Effector memory CD4-positive, alpha-beta T cell (primary cell): Measurements from ENCODE around the gene RHO.

Experiments
- DNase-seq, 3 donors: peaks; one replicate each; pipeline ENCODE4 v3.0.0-alpha.2; 2020
- H3K27ac ChIP-seq: 2 replicates; pipeline ENCODE4 v1.7.0; 2013; ENCODE audit warnings: mild to moderate bottlenecking, low read length, moderate library complexity; ENCODE audit not compliant: insufficient read depth, poor library complexity, severe bottlenecking
- H3K27me3 ChIP-seq: replicated peaks from 2 replicates; pipeline ENCODE4 v1.7.0; 2013; ENCODE audit warnings: mild to moderate bottlenecking, low read length; ENCODE audit not compliant: insufficient read depth, control insufficient read depth, poor library complexity, severe bottlenecking
- H3K36me3 ChIP-seq: 2 replicates; pipeline ENCODE4 v1.7.0; 2013; ENCODE audit warnings: mild to moderate bottlenecking, low read length, moderate library complexity; ENCODE audit not compliant: control insufficient read depth, insufficient read depth
- H3K4me1 ChIP-seq: 2 replicates; pipeline ENCODE4 v1.7.0; 2013; ENCODE audit warnings: low read length, mild to moderate bottlenecking; ENCODE audit not compliant: control insufficient read depth, insufficient read depth, poor library complexity, severe bottlenecking
- H3K4me3 ChIP-seq: 2 replicates; pipeline ENCODE4 v1.7.0; 2013; ENCODE audit warnings: low read length, low read depth, mild to moderate bottlenecking; ENCODE audit not compliant: insufficient read depth, poor library complexity, severe bottlenecking
- H3K9me3 ChIP-seq: 2 replicates; pipeline ENCODE4 v1.7.0; 2013; ENCODE audit warnings: mild to moderate bottlenecking, low read length, moderate library complexity; ENCODE audit not compliant: control insufficient read depth

RHO gene

GRCh38 chr3:129558081-129558771 lies 29.8 kb downstream of the RHO start:
- no peak overlapping the region for H3K27ac ChIP-seq
- no peaks in the 10 kb centered on the region for H3K36me3 ChIP-seq
- DNase-seq = no peak
- no peaks in the 10 kb centered on the region for H3K27me3 ChIP-seq
- no peaks in the 10 kb centered on the region for H3K4me1 ChIP-seq
- H3K9me3 ChIP-seq = no peaks in the 10 kb centered on the region
- no peak overlapping the region for H3K4me3 ChIP-seq

GRCh38 chr3:129558772-129559564 lies 30.5 kb downstream of the RHO start:
- Histone ChIP-seq H3K27me3 (no peaks in the 10 kb centered on the region), H3K4me3 (no peak overlapping the region), H3K36me3 (no peaks in the 10 kb centered on the region), H3K27ac (no peak overlapping the region), H3K4me1 (no peaks in the 10 kb centered on the region), H3K9me3 (no peaks in the 10 kb centered on the region)
- no peak for DNase-seq

- Histone ChIP-seq H3K4me3 (no peak overlapping the region), H3K36me3 (no peaks in the 10 kb centered on the region), H3K27me3 (no peaks in the 10 kb centered on the region), H3K9me3 (no peaks in the 10 kb centered on the region), H3K27ac (no peak overlapping the region), H3K4me1 (no peaks in the 10 kb centered on the region)
- DNase-seq = no peak
These were observed 31.2 kb downstream of the RHO start for GRCh38 chr3:129559565-129560079.

GRCh38 chr3:129560269-129560787 lies 31.9 kb downstream of the RHO start:
- Histone ChIP-seq H3K36me3 (no peaks in the 10 kb centered on the region), H3K27me3 (no peaks in the 10 kb centered on the region), H3K27ac (no peak overlapping the region), H3K9me3 (no peaks in the 10 kb centered on the region), H3K4me1 (no peaks in the 10 kb centered on the region), H3K4me3 (no peak overlapping the region)
- DNase-seq = no peak

- Histone ChIP-seq H3K27me3 (no peaks in the 10 kb centered on the region), H3K9me3 (no peaks in the 10 kb centered on the region), H3K4me1 (no peaks in the 10 kb centered on the region), H3K27ac (no peak overlapping the region), H3K4me3 (no peak overlapping the region), H3K36me3 (no peaks in the 10 kb centered on the region)
- DNase-seq = no peak
These were observed 32.6 kb downstream of the RHO start for GRCh38 chr3:129560911-129561594.

- Histone ChIP-seq H3K27ac (no peak overlapping the region), H3K4me1 (no peaks in the 10 kb centered on the region), H3K4me3 (no peak overlapping the region), H3K36me3 (no peaks in the 10 kb centered on the region), H3K27me3 (no peaks in the 10 kb centered on the region), H3K9me3 (no peaks in the 10 kb centered on the region)
- no peak for DNase-seq
These were observed 33.3 kb downstream of the RHO start for GRCh38 chr3:129561619-129562248.

GRCh38 chr3:129562803-129563202 lies 34.4 kb downstream of the RHO start:
- Histone ChIP-seq H3K4me3 (no peak overlapping the region), H3K27me3 (no peaks in the 10 kb centered on the region), H3K27ac (no peak overlapping the region), H3K36me3 (no peaks in the 10 kb centered on the region), H3K9me3 (no peaks in the 10 kb centered on the region), H3K4me1 (no peaks in the 10 kb centered on the region)
- no peak for DNase-seq

GRCh38 chr3:129563332-129563731 lies 34.9 kb downstream of the RHO start:
- Histone ChIP-seq H3K9me3 (no peaks in the 10 kb centered on the region), H3K4me3 (no peak overlapping the region), H3K27ac (no peak overlapping the region), H3K36me3 (no peaks in the 10 kb centered on the region), H3K4me1 (no peaks in the 10 kb centered on the region), H3K27me3 (no peaks in the 10 kb centered on the region)
- no peak for DNase-seq

- Histone ChIP-seq H3K4me1 (no peaks in the 10 kb centered on the region), H3K36me3 (no peaks in the 10 kb centered on the region), H3K9me3 (no peaks in the 10 kb centered on the region), H3K4me3 (no peak overlapping the region), H3K27me3 (no peaks in the 10 kb centered on the region), H3K27ac (no peak overlapping the region)
- DNase-seq = no peak
These were observed 35.6 kb downstream of the RHO start for GRCh38 chr3:129563850-129564535.
